PC-9 (cell line): Measurements from ENCODE around the gene CETN1. TPM values are rescaled to one million over a fixed set of nuclear protein-coding genes. Genes with fewer than 3 reads are reported as not detected.

Experiments
- BruUV-seq: library from RNA; stranded (reverse); fragments of 400-500 nt; replicated peaks from 2 replicates; lab custom pipeline; 2021; lab: Mats Ljungman, UMichigan
- CTCF ChIA-PET: fragments of 300-600 bp; sonication (Branson Sonifier 250); formaldehyde crosslinking; loops from one replicate; lab custom pipeline; 2022; ENCODE audit warnings: antibody characterized with exemption; lab: Charles Lee
- POLR2A ChIA-PET: fragments of 300-600 bp; sonication (Branson Sonifier 250); formaldehyde crosslinking; loops from one replicate; lab custom pipeline; 2022; ENCODE audit warnings: antibody characterized with exemption; ENCODE audit not compliant: unreplicated experiment; lab: Charles Lee
- DNase-seq, 2 experiments: peaks; one replicate each; pipeline versions ENCODE4 v3.0.0 to v3.0.0-alpha.2; 2015 to 2022; ENCODE audit warnings: mixed read lengths in 1 of 2
- H2AFZ ChIP-seq: fragments of 200-600 bp; sonication (generic); 2 replicates; pipeline ENCODE4 v1.8.1; 2017; ENCODE audit warnings: antibody characterized with exemption
- H3F3A ChIP-seq: fragments of 200-600 bp; sonication (generic); 2 replicates; pipeline ENCODE4 v1.8.1; 2017; ENCODE audit warnings: antibody characterized with exemption, mild to moderate bottlenecking, low read depth; ENCODE audit not compliant: insufficient read depth
- H3K27ac ChIP-seq: fragments of 200-600 bp; sonication (generic); 2 replicates; pipeline ENCODE4 v1.6.1; 2016; ENCODE audit warnings: mixed run types
- H3K27me3 ChIP-seq: fragments of 200-600 bp; sonication (generic); 2 replicates; pipeline ENCODE4 v1.6.1; 2016; ENCODE audit warnings: low read depth, mixed run types; ENCODE audit not compliant: insufficient read depth
- H3K36me3 ChIP-seq: fragments of 200-600 bp; sonication (generic); 2 replicates; pipeline ENCODE4 v1.6.1; 2016; ENCODE audit warnings: low read depth, mixed run types
- H3K4me1 ChIP-seq: fragments of 200-600 bp; sonication (generic); replicated peaks from 2 replicates; pipeline ENCODE4 v1.6.1; 2016; ENCODE audit warnings: mixed run types; ENCODE audit not compliant: insufficient read depth
- H3K4me2 ChIP-seq: fragments of 200-600 bp; sonication (generic); 2 replicates; pipeline ENCODE4 v1.6.1; 2017; ENCODE audit warnings: mixed run types
- H3K4me3 ChIP-seq: fragments of 200-600 bp; sonication (generic); 2 replicates; pipeline ENCODE4 v1.6.1; 2016; ENCODE audit warnings: mixed run types
- H3K79me2 ChIP-seq: fragments of 200-600 bp; sonication (generic); 2 replicates; pipeline ENCODE4 v1.6.1; 2017; ENCODE audit warnings: low read depth, mixed run types
- H3K9me2 ChIP-seq: fragments of 200-600 bp; sonication (generic); 2 replicates; pipeline ENCODE4 v1.8.1; 2017; ENCODE audit warnings: mild to moderate bottlenecking; ENCODE audit not compliant: insufficient read depth
- H3K9me3 ChIP-seq: fragments of 200-600 bp; sonication (generic); 2 replicates; pipeline ENCODE4 v1.8.1; 2016; ENCODE audit warnings: low read depth; ENCODE audit not compliant: insufficient read depth
- H4K20me1 ChIP-seq: fragments of 200-600 bp; sonication (generic); 2 replicates; pipeline ENCODE4 v1.8.1; 2017; ENCODE audit not compliant: insufficient read depth
- CTCF ChIP-seq: fragments of 200-600 bp; sonication (generic); conservative IDR thresholded peaks from 2 replicates; pipeline ENCODE4 v1.6.1; 2017; ENCODE audit warnings: mixed run types, antibody characterized with exemption, mild to moderate bottlenecking, moderate library complexity
- EZH2 ChIP-seq: fragments of 200-600 bp; sonication (generic); IDR thresholded peaks from 2 replicates; pipeline ENCODE4 v1.8.0; 2017; ENCODE audit warnings: antibody characterized with exemption, low read depth
- intact Hi-C: fragments of 100-400 bp; cut with micrococcal nuclease; formaldehyde crosslinking; loops from one replicate; pipeline ENCODE4 v1.10.0; 2022; ENCODE audit not compliant: unreplicated experiment
- total RNA-seq: library from RNA; stranded (reverse); gene quantifications from 2 replicates; pipeline ENCODE4 v1.2.3, GENCODE V29; 2021

Gene CETN1
- total RNA-seq, 1 experiment from 2014 or later = not detected

- no peaks in the 10 kb centered on the region for H4K20me1 ChIP-seq
- no peaks in the 10 kb centered on the region for H3K9me2 ChIP-seq
- no peak overlapping the region for H3K27ac ChIP-seq
- no peaks in the 10 kb centered on the region for H3F3A ChIP-seq
- no peak overlapping the region for H3K4me2 ChIP-seq
- no peaks in the 10 kb centered on the region for H3K79me2 ChIP-seq
- peaks cover 74% of the 10 kb centered on the region for H3K27me3 ChIP-seq
- BruUV-seq = no TSS peak
- no peak for TF ChIP-seq EZH2
- TF ChIP-seq CTCF = no peak
- H3K4me3 ChIP-seq = no peak overlapping the region
- H3K36me3 ChIP-seq = no peaks in the 10 kb centered on the region
- H3K4me1 ChIP-seq = no peaks in the 10 kb centered on the region
- POLR2A ChIA-PET = no interaction called here
- DNase-seq = no peak
- CTCF ChIA-PET = interaction anchor here (0.5 kb wide), 1 partner anchor 175 kb away, joined by 4 read pairs; no protein-coding TSS in a partner anchor
- H3K9me3 ChIP-seq = no peaks in the 10 kb centered on the region
- H2AFZ ChIP-seq = no peak overlapping the region
- intact Hi-C loops = no loop called here
Measured at GRCh38 chr18:607930-608329, 27.8 kb downstream of the CETN1 start.

- Histone ChIP-seq H4K20me1 (no peaks in the 10 kb centered on the region), H3K4me1 (no peaks in the 10 kb centered on the region), H3K4me2 (no peak overlapping the region), H3K9me3 (no peaks in the 10 kb centered on the region), H2AFZ (no peak overlapping the region), H3K27me3 (peaks cover 62% of the 10 kb centered on the region), H3K36me3 (no peaks in the 10 kb centered on the region), H3F3A (no peaks in the 10 kb centered on the region), H3K79me2 (no peaks in the 10 kb centered on the region), H3K27ac (no peak overlapping the region), H3K4me3 (no peak overlapping the region), H3K9me2 (no peaks in the 10 kb centered on the region)
- TF ChIP-seq CTCF = no peak
- no peak for TF ChIP-seq EZH2
- ChIA-PET CTCF (no interaction called here), POLR2A (interaction anchor here (0.6 kb wide), 1 partner anchor 458 kb away, joined by 12 read pairs; no protein-coding TSS in a partner anchor)
- no TSS peak for BruUV-seq
- no peak for DNase-seq
- intact Hi-C loops = no loop called here
Measured at GRCh38 chr18:610214-610928, 30.2 kb downstream of the CETN1 start.

GRCh38 chr18:612156-612555 is 32.0 kb downstream of the CETN1 start:
- DNase-seq = no peak
- ChIA-PET POLR2A (no interaction called here), CTCF (no interaction called here)
- TF ChIP-seq EZH2 = no peak
- Histone ChIP-seq H3K4me1 (no peaks in the 10 kb centered on the region), H3K4me3 (no peak overlapping the region), H3K79me2 (no peaks in the 10 kb centered on the region), H3K27me3 (peaks cover 45% of the 10 kb centered on the region), H3K9me3 (no peaks in the 10 kb centered on the region), H3K27ac (no peak overlapping the region), H2AFZ (no peak overlapping the region), H3K4me2 (no peak overlapping the region), H3K9me2 (no peaks in the 10 kb centered on the region), H3F3A (no peaks in the 10 kb centered on the region), H4K20me1 (no peaks in the 10 kb centered on the region), H3K36me3 (no peaks in the 10 kb centered on the region)
- no TSS peak for BruUV-seq
- intact Hi-C loops = no loop called here
